LHCN-M2 (cell line): Measurements from ENCODE around the gene MYLIP. TPM values are rescaled to one million over a fixed set of nuclear protein-coding genes. Genes with fewer than 3 reads are reported as not detected.

Experiments used
- DNase-seq: peaks from one replicate; pipeline ENCODE4 v3.0.0-alpha.2; 2012; ENCODE audit warnings: low read depth
- total RNA-seq: library from RNA; depleted of rRNA; stranded (reverse); fragments of >200 nt; gene quantifications from 2 replicates; pipeline ENCODE4 v1.2.3, GENCODE V29; 2014

The MYLIP gene
- total RNA-seq, 1 experiment from 2014 or later, result 9.1 TPM

GRCh38 chr6:16106991-16107787 lies 21.7 kb upstream of the MYLIP start:
- no peak for DNase-seq

- no peak for DNase-seq
These were observed 20.5 kb upstream of the MYLIP start for GRCh38 chr6:16108419-16108818.

GRCh38 chr6:16108921-16109658 lies 19.8 kb upstream of the MYLIP start:
- no peak for DNase-seq

GRCh38 chr6:16109659-16110305 lies 19.1 kb upstream of the MYLIP start:
- DNase-seq, result no peak

- no peak for DNase-seq
These were observed 10.1 kb upstream of the MYLIP start for GRCh38 chr6:16118825-16119224.

GRCh38 chr6:16121339-16121738 lies 7.5 kb upstream of the MYLIP start:
- DNase-seq, result no peak

- DNase-seq, result no peak
These were observed 6.7 kb upstream of the MYLIP start for GRCh38 chr6:16122197-16122596.

- DNase-seq, result no peak
These were observed 4.4 kb upstream of the MYLIP start for GRCh38 chr6:16124198-16125180.

GRCh38 chr6:16126056-16126455 lies 2.8 kb upstream of the MYLIP start:
- DNase-seq, result no peak

- DNase-seq, result no peak
These were observed 2.0 kb upstream of the MYLIP start for GRCh38 chr6:16126861-16127260.

- DNase-seq, result no peak
These were observed 1.4 kb upstream of the MYLIP start for GRCh38 chr6:16127471-16127870.

GRCh38 chr6:16129623-16130401 lies 926 bp downstream of the MYLIP start:
- peak; percentile 17 for DNase-seq

GRCh38 chr6:16130437-16130891 lies 1.6 kb downstream of the MYLIP start:
- DNase-seq, result no peak

GRCh38 chr6:16130932-16131387 lies 2.1 kb downstream of the MYLIP start:
- DNase-seq, result peak; percentile 86

- DNase-seq, result peak; percentile 4
These were observed 4.0 kb downstream of the MYLIP start for GRCh38 chr6:16132909-16133308.

GRCh38 chr6:16134430-16134829 lies 5.5 kb downstream of the MYLIP start:
- no peak for DNase-seq

- DNase-seq, result no peak
These were observed 6.2 kb downstream of the MYLIP start for GRCh38 chr6:16135066-16135465.

GRCh38 chr6:16136091-16136490 lies 7.2 kb downstream of the MYLIP start:
- DNase-seq, result no peak

GRCh38 chr6:16136621-16137450 lies 8.0 kb downstream of the MYLIP start:
- peak; percentile 80 for DNase-seq
